MM.1S (cell line): Measurements from ENCODE around the gene VAPA.

Source experiments
- DNase-seq: peaks from one replicate; pipeline ENCODE4 v3.0.0-alpha.2; 2015
- H2AFZ ChIP-seq: fragments of 300-600 bp; sonication (generic); 2 replicates; pipeline ENCODE4 v1.6.0; 2016; ENCODE audit warnings: antibody characterized with exemption, low read length
- H3F3A ChIP-seq: fragments of 300-600 bp; sonication (generic); 2 replicates; pipeline ENCODE4 v1.6.1; 2016; ENCODE audit warnings: mild to moderate bottlenecking, antibody characterized with exemption, low read length, moderate library complexity, mixed read lengths; ENCODE audit not compliant: insufficient read depth
- H3K27ac ChIP-seq: fragments of 300-600 bp; sonication (generic); 2 replicates; pipeline ENCODE4 v1.5.1; 2016; ENCODE audit warnings: mild to moderate bottlenecking, low read length
- H3K27me3 ChIP-seq: fragments of 300-600 bp; sonication (generic); replicated peaks from 2 replicates; pipeline ENCODE4 v1.6.0; 2016; ENCODE audit warnings: low read length; ENCODE audit not compliant: insufficient read depth
- H3K36me3 ChIP-seq: fragments of 300-600 bp; sonication (generic); replicated peaks from 2 replicates; pipeline ENCODE4 v1.6.1; 2016; ENCODE audit warnings: mild to moderate bottlenecking, low read length, mixed read lengths; ENCODE audit not compliant: insufficient read depth
- H3K4me1 ChIP-seq: fragments of 300-600 bp; sonication (generic); 2 replicates; pipeline ENCODE4 v1.6.1; 2016; ENCODE audit warnings: low read length, mixed read lengths
- H3K4me2 ChIP-seq: fragments of 300-600 bp; sonication (generic); 2 replicates; pipeline ENCODE4 v1.6.0; 2016; ENCODE audit warnings: low read depth, low read length
- H3K4me3 ChIP-seq: fragments of 300-600 bp; sonication (generic); 2 replicates; pipeline ENCODE4 v1.5.1; 2016; ENCODE audit warnings: low read length, mixed read lengths
- H3K79me2 ChIP-seq: fragments of 300-600 bp; sonication (generic); 2 replicates; pipeline ENCODE4 v1.6.1; 2016; ENCODE audit warnings: mixed run types, low read length, mixed read lengths
- H3K9ac ChIP-seq: fragments of 300-600 bp; sonication (generic); 2 replicates; pipeline ENCODE4 v1.6.1; 2016; ENCODE audit warnings: low read length, mixed read lengths
- H3K9me2 ChIP-seq: fragments of 300-600 bp; sonication (generic); replicated peaks from 2 replicates; pipeline ENCODE4 v1.6.1; 2016; ENCODE audit warnings: mild to moderate bottlenecking, low read length, mixed read lengths; ENCODE audit not compliant: insufficient read depth
- H3K9me3 ChIP-seq: fragments of 300-600 bp; sonication (generic); replicated peaks from 2 replicates; pipeline ENCODE4 v1.6.1; 2016; ENCODE audit warnings: mild to moderate bottlenecking, low read length, mixed read lengths; ENCODE audit not compliant: insufficient read depth
- H4K20me1 ChIP-seq: fragments of 300-600 bp; sonication (generic); 2 replicates; pipeline ENCODE4 v1.6.1; 2016; ENCODE audit warnings: mild to moderate bottlenecking, low read length, moderate library complexity, mixed read lengths; ENCODE audit not compliant: insufficient read depth
- CTCF ChIP-seq: fragments of 300-600 bp; sonication (generic); IDR thresholded peaks from 2 replicates; pipeline ENCODE4 v1.5.1; 2016; ENCODE audit warnings: antibody characterized with exemption, low read length, mixed read lengths
- EZH2 ChIP-seq: fragments of 300-600 bp; sonication (generic); optimal IDR thresholded peaks from 2 replicates; pipeline ENCODE3; 2017; ENCODE audit warnings: low read depth, mild to moderate bottlenecking, antibody characterized with exemption, low read length, mixed read lengths
- EZH2phosphoT487 ChIP-seq: fragments of 300-600 bp; sonication (generic); IDR thresholded peaks from 2 replicates; pipeline ENCODE4 v1.6.1; 2018; ENCODE audit warnings: antibody characterized with exemption, low read length

The VAPA gene

GRCh38 chr18:9944805-9945204, 31.0 kb downstream of the VAPA start:
- no peak overlapping the region for H3K27ac ChIP-seq
- peaks cover 13% of the 10 kb centered on the region; the same call in 1 of the 2 replicates for H3K36me3 ChIP-seq
- H3K9ac ChIP-seq: no peak overlapping the region
- TF ChIP-seq CTCF (no peak), EZH2 (no peak), EZH2phosphoT487 (no peak)
- H3K9me2 ChIP-seq: no peaks in the 10 kb centered on the region
- no peaks in the 10 kb centered on the region for H3K27me3 ChIP-seq
- H3K4me3 ChIP-seq: no peak overlapping the region
- peaks cover 29% of the 10 kb centered on the region for H3K79me2 ChIP-seq
- no peaks in the 10 kb centered on the region for H4K20me1 ChIP-seq
- no peak overlapping the region for H3K4me2 ChIP-seq
- no peak for DNase-seq
- H3K4me1 ChIP-seq: no peaks in the 10 kb centered on the region
- H3F3A ChIP-seq: no peaks in the 10 kb centered on the region
- no peaks in the 10 kb centered on the region for H3K9me3 ChIP-seq
- H2AFZ ChIP-seq: no peak overlapping the region

- H3K27me3 ChIP-seq: no peaks in the 10 kb centered on the region
- peaks cover 22% of the 10 kb centered on the region for H3K79me2 ChIP-seq
- DNase-seq: no peak
- no peak overlapping the region for H3K27ac ChIP-seq
- TF ChIP-seq CTCF (no peak), EZH2 (no peak), EZH2phosphoT487 (no peak)
- H3K4me3 ChIP-seq: no peak overlapping the region
- no peaks in the 10 kb centered on the region for H3F3A ChIP-seq
- no peaks in the 10 kb centered on the region for H3K9me3 ChIP-seq
- no peaks in the 10 kb centered on the region for H4K20me1 ChIP-seq
- H3K36me3 ChIP-seq: peaks cover 11% of the 10 kb centered on the region; the same call in 1 of the 2 replicates
- no peaks in the 10 kb centered on the region for H3K9me2 ChIP-seq
- no peak overlapping the region for H2AFZ ChIP-seq
- H3K4me2 ChIP-seq: no peak overlapping the region
- no peak overlapping the region for H3K9ac ChIP-seq
- no peaks in the 10 kb centered on the region for H3K4me1 ChIP-seq
These were observed 33.0 kb downstream of the VAPA start for GRCh38 chr18:9946831-9947230.

GRCh38 chr18:9947248-9947647, 33.4 kb downstream of the VAPA start:
- TF ChIP-seq EZH2: no peak
- TF ChIP-seq EZH2phosphoT487: no peak
- no peak for TF ChIP-seq CTCF
- no peaks in the 10 kb centered on the region for H4K20me1 ChIP-seq

More at GRCh38 chr18:9947248-9947647, 33.4 kb downstream of the VAPA start:
- Histone ChIP-seq H2AFZ (no peak overlapping the region), H3K9ac (no peak overlapping the region), H3K27ac (no peak overlapping the region), H3K79me2 (peaks cover 19% of the 10 kb centered on the region), H3F3A (no peaks in the 10 kb centered on the region), H3K27me3 (no peaks in the 10 kb centered on the region), H3K4me3 (no peak overlapping the region), H3K9me2 (no peaks in the 10 kb centered on the region), H3K4me2 (no peak overlapping the region), H3K4me1 (no peaks in the 10 kb centered on the region), H3K9me3 (no peaks in the 10 kb centered on the region), H3K36me3 (peaks cover 11% of the 10 kb centered on the region; the same call in 1 of the 2 replicates)
- DNase-seq: no peak
